Heart right ventricle (tissue), 16 donors: ENCODE data around the gene DAPK1. TPM values are rescaled to one million over a fixed set of nuclear protein-coding genes. Genes with fewer than 3 reads are reported as not detected.

ENCODE experiments used
- ATAC-seq, 8 donors: fragments of 200-7000 bp; cut with Tn5 transposase; one replicate each; pipeline ENCODE4 v1.9.1; 2020; ENCODE audit warnings: mild to moderate bottlenecking in 8 of 8, moderate library complexity in 8 of 8, moderate number of reproducible peaks in 1 of 8
- DNase-seq, 2 donors: peaks; one replicate each; pipeline ENCODE4 v3.0.0-alpha.2; 2020
- H3K27ac ChIP-seq, 10 donors: fragments of 200-600 bp; sonication (generic) in 2 of 10; one replicate each; pipeline versions ENCODE4 v1.5.0 to v1.8.0; 2020 to 2022; ENCODE audit warnings: mild to moderate bottlenecking in 3 of 10
- H3K27me3 ChIP-seq, 7 donors: fragments of 200-600 bp; one replicate each; pipeline ENCODE4 v1.8.0; 2021 to 2022; ENCODE audit warnings: mild to moderate bottlenecking in 2 of 7
- H3K36me3 ChIP-seq, 9 donors: fragments of 200-600 bp; sonication (generic) in 1 of 9; one replicate each; pipeline versions ENCODE4 v1.5.0 to v1.8.0; 2020 to 2022; ENCODE audit warnings: mild to moderate bottlenecking in 2 of 9
- H3K4me1 ChIP-seq, 9 donors: fragments of 200-600 bp; sonication (generic) in 1 of 9; one replicate each; pipeline versions ENCODE4 v1.5.0 to v1.8.0; 2020 to 2022; ENCODE audit warnings: mild to moderate bottlenecking in 4 of 9
- H3K4me3 ChIP-seq, 10 donors: fragments of 200-600 bp; sonication (generic) in 2 of 10; one replicate each; pipeline versions ENCODE4 v1.5.0 to v1.8.0; 2020 to 2022; ENCODE audit warnings: mild to moderate bottlenecking in 7 of 10, moderate library complexity in 2 of 10
- H3K9me3 ChIP-seq, 11 donors: fragments of 200-600 bp in 10 of 11; sonication (generic) in 2 of 11; one replicate each; pipeline versions ENCODE4 v1.5.0 to v1.8.0; 2013 to 2022; ENCODE audit warnings: mild to moderate bottlenecking in 2 of 11, control low read depth in 1 of 11, moderate library complexity in 1 of 11
- WGBS, 2 donors: extraction: QIAGEN DNeasy Blood & Tissue Kit; methylation state at CpG; one replicate each; pipeline ENCODE4 v1.1.7; 2013; ENCODE audit warnings: inconsistent platforms in 1 of 2; 5-methylcytosine and 5-hydroxymethylcytosine counted together
- intact Hi-C, 10 donors: fragments of 100-400 bp; cut with DNase I; formaldehyde crosslinking; loops; one replicate each; pipeline versions ENCODE4 v1.11.1 to v1.14.2; 2022
- polyA plus RNA-seq, 2 donors: library from polyadenylated mRNA; stranded (reverse); fragments of 200-250 nt; gene quantifications; one replicate each; pipeline ENCODE4 v1.2.3, GENCODE V29; 2013
- total RNA-seq, 10 donors: library from RNA; stranded (reverse); fragmentation: NEBNext Ultra II Directional in 3 of 10; extraction: Animal tissue kit (Norgen Biotek cat#: 25700) in 3 of 10; gene quantifications; one replicate each; pipeline versions ENCODE4 v1.2.1 to v1.2.4, GENCODE V29; 2021 to 2023
- TF ChIP-seq, protein P1 (sequence below), 9 donors: fragments of 200-600 bp; sonication (generic) in 2 of 9; IDR thresholded peaks; one replicate each; pipeline versions ENCODE4 v1.5.0 to v1.8.0; 2021 to 2022; ENCODE audit warnings: antibody characterized with exemption in 9 of 9, mild to moderate bottlenecking in 5 of 9, moderate library complexity in 1 of 9
- donor health status: Arrhythmogenic right ventricular cardiomyopathy.
- donor health status: ischemic (EF 13 %, LVEDD 7.1; RV severe dilation, severe dysfunction).
- donor health status: healthy with polysubstance abuse.
- donor health status: DM: no; HTN: yes; CAD: no.
- donor health status: DM: no; HTN: no; CAD: no.
- donor health status: ischemic (EF 25% LVEDD 6.9; RV normal size, moderate dysfunction).
- donor health status: ischemic (EF 25% LVEDD 5.7; RV mildly dilated, moderate dysfunction).
- donor health status: healthy.
- donor health status: DM: yes; HTN: yes; CAD: no.
- donor health status: Ischemic cardiomyopathy.
- donor health status: ischemic (EF 35%, LVEDD 5.7; RV mildly dilated, moderate dysfunction).
- donor health status: nonischemic (EF 11% LVEDD 7.7; RV severe dilation, severe dysfunction).
- donor health status: DM: yes; HTN: yes; CAD: no.
- donor health status: PGD.
- donor health status: ischemic (EF 29% LVEDD 5.4; RV normal size, mild dysfunction).
- donor health status: nonischemic (EF 23%, LVEDD 6.1; RV moderate dilation, normal function).

DAPK1 gene
- total and polyA plus RNA-seq, 12 donors: 1.1 to 15.5 (median 4.2) TPM

DNA sequence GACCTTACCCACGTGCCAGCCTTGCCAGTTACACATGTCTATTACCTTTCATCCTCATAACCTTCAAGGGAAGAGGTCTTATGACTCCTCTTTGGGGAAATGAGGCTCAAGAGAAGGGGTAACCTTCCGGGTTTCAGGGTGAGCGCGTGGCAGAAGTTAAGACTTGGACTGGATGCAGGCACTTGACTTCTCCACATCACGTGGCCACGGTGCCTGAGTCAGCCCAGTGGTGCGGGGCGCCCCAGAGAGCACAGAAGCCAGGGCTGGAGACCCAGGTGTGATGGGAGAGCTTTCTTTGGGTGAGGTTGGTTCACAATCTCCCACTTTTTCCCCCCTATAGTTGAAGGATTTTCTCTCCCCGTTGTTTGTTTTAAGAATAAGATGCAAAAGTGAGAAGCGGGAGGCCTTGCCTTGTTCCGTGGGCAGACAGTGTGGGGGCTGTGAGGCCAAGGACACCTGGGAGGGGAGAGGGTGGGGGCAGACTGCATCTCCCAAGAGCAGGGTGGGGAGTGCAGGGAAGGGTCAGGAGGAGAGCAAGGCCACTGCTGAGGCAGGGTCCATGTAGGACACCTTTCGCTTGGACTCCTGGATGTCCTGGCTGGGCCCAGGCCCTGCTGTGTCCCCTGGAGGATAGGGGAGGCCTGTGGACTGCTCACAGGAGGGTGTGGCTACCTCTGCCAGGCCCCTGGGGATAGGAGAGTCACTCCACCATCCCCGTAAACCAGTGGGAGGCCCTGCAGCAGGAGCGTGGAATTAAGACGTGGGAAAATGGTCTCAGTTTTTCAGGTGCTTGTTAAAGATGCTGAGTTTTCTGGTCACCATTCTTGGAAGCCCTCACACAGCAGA, 138.2 kb downstream of the DAPK1 start:
- Histone ChIP-seq H3K27me3 (no peaks in the 10 kb centered on the region), H3K36me3 (peaks cover 0 to 16% (median 0%) of the 10 kb centered on the region in 9 donors), H3K9me3 (no peaks in the 10 kb centered on the region), H3K4me3 (no peak overlapping the region), H3K4me1 (peaks cover 0 to 11% (median 0%) of the 10 kb centered on the region in 9 donors), H3K27ac (no peak overlapping the region)
- TF ChIP-seq, protein P1, sequence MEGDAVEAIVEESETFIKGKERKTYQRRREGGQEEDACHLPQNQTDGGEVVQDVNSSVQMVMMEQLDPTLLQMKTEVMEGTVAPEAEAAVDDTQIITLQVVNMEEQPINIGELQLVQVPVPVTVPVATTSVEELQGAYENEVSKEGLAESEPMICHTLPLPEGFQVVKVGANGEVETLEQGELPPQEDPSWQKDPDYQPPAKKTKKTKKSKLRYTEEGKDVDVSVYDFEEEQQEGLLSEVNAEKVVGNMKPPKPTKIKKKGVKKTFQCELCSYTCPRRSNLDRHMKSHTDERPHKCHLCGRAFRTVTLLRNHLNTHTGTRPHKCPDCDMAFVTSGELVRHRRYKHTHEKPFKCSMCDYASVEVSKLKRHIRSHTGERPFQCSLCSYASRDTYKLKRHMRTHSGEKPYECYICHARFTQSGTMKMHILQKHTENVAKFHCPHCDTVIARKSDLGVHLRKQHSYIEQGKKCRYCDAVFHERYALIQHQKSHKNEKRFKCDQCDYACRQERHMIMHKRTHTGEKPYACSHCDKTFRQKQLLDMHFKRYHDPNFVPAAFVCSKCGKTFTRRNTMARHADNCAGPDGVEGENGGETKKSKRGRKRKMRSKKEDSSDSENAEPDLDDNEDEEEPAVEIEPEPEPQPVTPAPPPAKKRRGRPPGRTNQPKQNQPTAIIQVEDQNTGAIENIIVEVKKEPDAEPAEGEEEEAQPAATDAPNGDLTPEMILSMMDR (IDR thresholded peaks at IDR 0.05): no peak
- DNase-seq: no peak
- intact Hi-C loops: no loop called here
- no peak for ATAC-seq
- WGBS, 2 donors: 93 to 97% methylated on average over 15 of the region's 15 CpGs

DNA sequence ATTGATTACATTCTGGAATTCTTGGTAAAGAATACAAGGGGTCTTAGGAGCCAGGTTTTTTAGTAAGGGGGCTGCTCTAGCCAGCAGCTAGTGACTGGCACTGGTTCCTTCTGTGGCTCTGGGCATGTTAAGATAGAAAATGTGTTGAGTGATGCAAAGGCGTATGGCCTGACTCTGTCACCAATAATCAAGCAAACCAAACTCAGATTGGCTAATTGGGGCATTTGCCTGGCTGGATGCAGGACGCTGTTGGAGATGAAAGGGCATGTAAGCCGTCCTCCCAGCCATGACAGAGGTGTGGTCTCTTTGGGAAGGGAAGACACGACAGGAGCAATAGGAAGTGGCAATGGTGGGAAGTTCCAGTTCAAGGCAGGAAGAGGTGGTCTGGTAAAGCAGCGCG, 140.6 kb downstream of the DAPK1 start:
- no peaks in the 10 kb centered on the region for H3K9me3 ChIP-seq
- intact Hi-C loops: no loop called here
- no peak for ATAC-seq

DNA sequence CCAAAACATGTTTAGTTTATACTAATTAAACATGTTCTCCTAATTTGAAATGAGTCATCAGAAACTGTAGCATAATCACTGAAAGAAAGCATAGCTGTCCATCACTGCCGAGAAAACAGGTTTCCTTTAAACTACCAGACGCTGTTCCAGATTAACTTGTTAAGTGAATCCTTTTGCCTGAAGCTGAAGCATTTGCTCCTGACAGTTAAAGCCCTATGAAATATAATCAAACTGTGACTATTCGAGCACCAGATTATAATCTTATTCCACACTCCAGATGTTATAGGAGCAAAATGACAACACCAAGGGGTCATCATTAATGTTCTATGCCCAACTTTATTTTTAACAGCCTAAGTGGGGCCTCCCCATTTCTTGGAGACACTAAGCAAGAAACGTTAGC, 142.3 kb downstream of the DAPK1 start:
- Histone ChIP-seq H3K4me3 (no peak overlapping the region), H3K36me3 (peaks cover 0 to 16% (median 0%) of the 10 kb centered on the region in 9 donors), H3K4me1 (peaks cover 0 to 11% (median 0%) of the 10 kb centered on the region in 9 donors), H3K9me3 (no peaks in the 10 kb centered on the region), H3K27ac (no peak overlapping the region), H3K27me3 (no peaks in the 10 kb centered on the region)
- DNase-seq: no peak
- TF ChIP-seq, protein P1 (IDR thresholded peaks at IDR 0.05): no peak
- no peak for ATAC-seq
- intact Hi-C loops: no loop called here
- 62 to 68% methylated on average over 4 of the region's 4 CpGs for WGBS, 2 donors

More for the DNA sequence above, 140.6 kb downstream of the DAPK1 start:
- Histone ChIP-seq H3K27me3 (no peaks in the 10 kb centered on the region), H3K4me1 (peaks cover 0 to 11% (median 0%) of the 10 kb centered on the region in 9 donors), H3K27ac (no peak overlapping the region), H3K4me3 (no peak overlapping the region), H3K36me3 (peaks cover 0 to 16% (median 0%) of the 10 kb centered on the region in 9 donors)
- TF ChIP-seq, protein P1 (IDR thresholded peaks at IDR 0.05): no peak
- no peak for DNase-seq
- 81 to 87% methylated on average over 6 of the region's 6 CpGs for WGBS, 2 donors

DNA sequence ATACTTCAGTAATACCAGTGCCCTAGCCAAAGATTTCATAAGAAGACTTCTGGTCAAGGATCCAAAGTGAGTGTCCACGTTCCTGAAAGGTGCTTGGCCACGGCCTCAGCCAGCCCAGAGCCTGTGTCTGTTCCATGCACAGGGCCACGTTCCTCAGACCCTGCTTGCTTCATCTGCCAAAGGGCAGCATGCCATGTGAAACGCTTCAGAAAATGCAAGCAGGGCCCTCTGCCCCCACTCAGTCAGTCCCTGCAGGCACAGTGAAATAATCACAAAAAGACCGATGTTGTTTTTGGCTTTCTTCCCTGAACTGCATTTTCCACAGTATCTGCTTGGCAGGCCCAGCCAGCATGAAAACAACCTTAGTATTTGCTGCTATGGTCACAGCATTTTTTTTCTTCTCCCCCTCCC, 142.7 kb downstream of the DAPK1 start:
- TF ChIP-seq, protein P1 (IDR thresholded peaks at IDR 0.05): no peak
- WGBS, 2 donors: 11 to 15% methylated on average over 5 of the region's 5 CpGs
- ATAC-seq: peak in 6 of 8 donors; percentile 19 to 62 (median 48)
- peaks cover 0 to 11% (median 0%) of the 10 kb centered on the region in 9 donors for H3K4me1 ChIP-seq
- no peaks in the 10 kb centered on the region for H3K9me3 ChIP-seq
- H3K27me3 ChIP-seq: no peaks in the 10 kb centered on the region
- H3K27ac ChIP-seq: no peak overlapping the region
- intact Hi-C loops: no loop called here
- peaks cover 0 to 16% (median 0%) of the 10 kb centered on the region in 9 donors for H3K36me3 ChIP-seq
- H3K4me3 ChIP-seq: no peak overlapping the region
- DNase-seq: peak in 1 of 2 donors; percentile 11
